ENCODE measurements around the gene MRPS21.
A peak's percentile ranks its signal among the peaks of the same experiment; 100 is the strongest.

Gene MRPS21

GRCh38 chr1:150281758-150282557 lies 11.7 kb upstream of the MRPS21 start, which contains the start of gene CIART:
Gene CIART, plus strand, starts transcription at chr1:150282554. Its CDS starts 714 bp downstream, at chr1:150283268.
- TF ChIP-seq CTCF (conservative IDR thresholded peaks at IDR 0.05) (no peak), ZFX (IDR thresholded peaks at IDR 0.05) (no peak)
- H3K27ac ChIP-seq = peak within 1 kb of the TSS; percentile 71

- H3K27ac ChIP-seq = peak overlapping the region; percentile 71
- TF ChIP-seq CTCF (conservative IDR thresholded peaks at IDR 0.05) (no peak), ZFX (IDR thresholded peaks at IDR 0.05) (no peak)
Observed at GRCh38 chr1:150282558-150282958, 11.1 kb upstream of the MRPS21 start.

- TF ChIP-seq CTCF (conservative IDR thresholded peaks at IDR 0.05) = no peak
- no peak for TF ChIP-seq ZFX (IDR thresholded peaks at IDR 0.05)
- H3K27ac ChIP-seq = peak overlapping the region; percentile 71
Observed at GRCh38 chr1:150283260-150283659, 10.4 kb upstream of the MRPS21 start.

GRCh38 chr1:150288382-150288781 lies 5.3 kb upstream of the MRPS21 start:
- no peak overlapping the region for H3K27ac ChIP-seq
- TF ChIP-seq CTCF (conservative IDR thresholded peaks at IDR 0.05) (no peak), ZFX (IDR thresholded peaks at IDR 0.05) (no peak)

- TF ChIP-seq CTCF (conservative IDR thresholded peaks at IDR 0.05) (no peak), ZFX (IDR thresholded peaks at IDR 0.05) (no peak)
- no peak overlapping the region for H3K27ac ChIP-seq
Observed at GRCh38 chr1:150288822-150289221, 4.8 kb upstream of the MRPS21 start.

- no peak overlapping the region for H3K27ac ChIP-seq
- no peak for TF ChIP-seq CTCF (conservative IDR thresholded peaks at IDR 0.05)
- TF ChIP-seq ZFX (IDR thresholded peaks at IDR 0.05) = no peak
Observed at GRCh38 chr1:150295476-150295875, 1.8 kb downstream of the MRPS21 start.

- no peak for TF ChIP-seq CTCF (conservative IDR thresholded peaks at IDR 0.05)
- TF ChIP-seq ZFX (IDR thresholded peaks at IDR 0.05) = no peak
- no peak overlapping the region for H3K27ac ChIP-seq
Observed at GRCh38 chr1:150299716-150300115, 6.1 kb downstream of the MRPS21 start.
